Stimulated activated CD4-positive, alpha-beta T cell treated with anti-CD3 and anti-CD28 coated beads, Interleukin-15, amount 100 ng/mL, for 24 hours (primary cell): ENCODE data around the gene SERGEF.

Experiments
- DNase-seq: peaks from one replicate; pipeline ENCODE4 v3.0.0-alpha.2; 2020

SERGEF gene

GRCh38 chr11:17853280-17853679 lies 159.6 kb downstream of the SERGEF start:
- no peak for DNase-seq

- DNase-seq, result no peak
Observed at GRCh38 chr11:17852246-17852645, 160.6 kb downstream of the SERGEF start.

- DNase-seq, result no peak
Observed at GRCh38 chr11:17851697-17852096, 161.2 kb downstream of the SERGEF start.

GRCh38 chr11:17850336-17850735 lies 162.5 kb downstream of the SERGEF start:
- no peak for DNase-seq

GRCh38 chr11:17848715-17849114 lies 164.1 kb downstream of the SERGEF start:
- DNase-seq, result no peak

- no peak for DNase-seq
Observed at GRCh38 chr11:17846852-17847453, 165.9 kb downstream of the SERGEF start.

GRCh38 chr11:17845431-17845881 lies 167.4 kb downstream of the SERGEF start:
- no peak for DNase-seq

- DNase-seq, result no peak
Observed at GRCh38 chr11:17840101-17840548, 172.7 kb downstream of the SERGEF start.

GRCh38 chr11:17839450-17839849 lies 173.4 kb downstream of the SERGEF start:
- no peak for DNase-seq

GRCh38 chr11:17838102-17838501 lies 174.7 kb downstream of the SERGEF start:
- no peak for DNase-seq

GRCh38 chr11:17831883-17832282 lies 181.0 kb downstream of the SERGEF start:
- no peak for DNase-seq

GRCh38 chr11:17831228-17831627 lies 181.6 kb downstream of the SERGEF start:
- DNase-seq, result no peak

GRCh38 chr11:17828311-17828751 lies 184.5 kb downstream of the SERGEF start:
- DNase-seq, result no peak

GRCh38 chr11:17827006-17827405 lies 185.8 kb downstream of the SERGEF start:
- no peak for DNase-seq

- no peak for DNase-seq
Observed at GRCh38 chr11:17822401-17822781, 190.5 kb downstream of the SERGEF start.

- DNase-seq, result no peak
Observed at GRCh38 chr11:17821648-17822400, 191.0 kb downstream of the SERGEF start.

- no peak for DNase-seq
Observed at GRCh38 chr11:17816232-17816931, 196.5 kb downstream of the SERGEF start.

GRCh38 chr11:17814546-17814945 lies 198.3 kb downstream of the SERGEF start:
- DNase-seq, result no peak

- DNase-seq, result no peak
Observed at GRCh38 chr11:17813391-17814059, 199.3 kb downstream of the SERGEF start.

GRCh38 chr11:17812865-17813187 lies 200.0 kb downstream of the SERGEF start:
- DNase-seq, result no peak

- no peak for DNase-seq
Observed at GRCh38 chr11:17812091-17812864, 200.6 kb downstream of the SERGEF start.

GRCh38 chr11:17811352-17811751 lies 201.5 kb downstream of the SERGEF start:
- DNase-seq, result no peak

GRCh38 chr11:17810746-17811145 lies 202.1 kb downstream of the SERGEF start:
- no peak for DNase-seq
